ENCODE results near the gene NEUROD6.

DNA sequence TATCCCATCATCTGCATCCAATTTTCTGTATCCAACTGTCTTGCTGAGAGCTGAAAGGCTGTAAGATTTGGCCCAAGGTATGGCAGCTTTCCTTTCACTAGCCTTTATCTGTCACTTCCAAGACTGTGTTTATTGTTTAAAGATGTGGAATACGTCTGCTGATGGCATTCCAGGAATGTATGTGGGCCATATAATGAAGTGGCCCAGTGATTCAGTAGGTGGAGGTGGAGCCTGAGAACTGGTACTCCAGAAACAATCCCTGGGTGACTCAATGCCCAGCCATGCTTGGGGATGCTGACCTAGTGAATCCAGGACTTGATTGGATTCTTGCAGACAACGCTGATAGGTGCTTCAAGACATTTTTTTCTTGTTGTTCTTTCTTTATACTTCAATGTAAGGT, 13.5 kb downstream of the NEUROD6 start:
- TF ChIP-seq, protein P1, sequence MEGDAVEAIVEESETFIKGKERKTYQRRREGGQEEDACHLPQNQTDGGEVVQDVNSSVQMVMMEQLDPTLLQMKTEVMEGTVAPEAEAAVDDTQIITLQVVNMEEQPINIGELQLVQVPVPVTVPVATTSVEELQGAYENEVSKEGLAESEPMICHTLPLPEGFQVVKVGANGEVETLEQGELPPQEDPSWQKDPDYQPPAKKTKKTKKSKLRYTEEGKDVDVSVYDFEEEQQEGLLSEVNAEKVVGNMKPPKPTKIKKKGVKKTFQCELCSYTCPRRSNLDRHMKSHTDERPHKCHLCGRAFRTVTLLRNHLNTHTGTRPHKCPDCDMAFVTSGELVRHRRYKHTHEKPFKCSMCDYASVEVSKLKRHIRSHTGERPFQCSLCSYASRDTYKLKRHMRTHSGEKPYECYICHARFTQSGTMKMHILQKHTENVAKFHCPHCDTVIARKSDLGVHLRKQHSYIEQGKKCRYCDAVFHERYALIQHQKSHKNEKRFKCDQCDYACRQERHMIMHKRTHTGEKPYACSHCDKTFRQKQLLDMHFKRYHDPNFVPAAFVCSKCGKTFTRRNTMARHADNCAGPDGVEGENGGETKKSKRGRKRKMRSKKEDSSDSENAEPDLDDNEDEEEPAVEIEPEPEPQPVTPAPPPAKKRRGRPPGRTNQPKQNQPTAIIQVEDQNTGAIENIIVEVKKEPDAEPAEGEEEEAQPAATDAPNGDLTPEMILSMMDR (conservative IDR thresholded peaks at IDR 0.05 in 1 of 2, IDR thresholded peaks at IDR 0.05 in 1 of 2; ENCODE audit: low read depth in 1 of 2, low read length in 2 of 2), result no peak
- TF ChIP-seq EZH2 (IDR thresholded peaks at IDR 0.05; ENCODE audit: low read length, missing control alignments), result no peak
